ENCODE data around the gene STK16. TPM values are rescaled to one million over a fixed set of nuclear protein-coding genes. Genes with fewer than 3 reads are reported as not detected.

STK16 gene
- total and polyA plus RNA-seq, 2 of the 13 experiments (the other 11 are each of a cell fraction or from before 2014, with no cell fraction given): 28.0 to 50.9 TPM

GRCh38 chr2:219249203-219249980 is 4.1 kb downstream of the STK16 start (continued):
- TF ChIP-seq ATAD3A (CRISPR knock-in tag; IDR thresholded peaks at IDR 0.05) (no peak), YEATS4 (CRISPR knock-in tag; IDR thresholded peaks at IDR 0.05; ENCODE audit: borderline replicate concordance) (peak; percentile 76; the same call in 1 of the 2 replicates), ZNF337 (CRISPR knock-in tag; IDR thresholded peaks at IDR 0.05; ENCODE audit: borderline replicate concordance, low read depth) (0 out of 2 replicates have a peak, but pooled peaks have one; percentile 76), GRHL1 (CRISPR knock-in tag; conservative IDR thresholded peaks at IDR 0.05) (no peak), CENPBD1 (CRISPR knock-in tag; IDR thresholded peaks at IDR 0.05; ENCODE audit: borderline replicate concordance, low read depth) (no peak), ZNF251 (CRISPR knock-in tag; IDR thresholded peaks at IDR 0.05) (no peak), ARID4A (CRISPR knock-in tag; IDR thresholded peaks at IDR 0.05; ENCODE audit: borderline replicate concordance) (peak; percentile 81; the same call in 1 of the 2 replicates), RARA (CRISPR knock-in tag; IDR thresholded peaks at IDR 0.05) (no peak; the same call in none of the 2 replicates), STAT5B (CRISPR knock-in tag; IDR thresholded peaks at IDR 0.05) (no peak), ARHGAP35 (CRISPR knock-in tag; IDR thresholded peaks at IDR 0.05; ENCODE audit: borderline replicate concordance) (no peak), TBL1XR1 (IDR thresholded peaks at IDR 0.05; ENCODE audit: borderline replicate concordance, low read length, partially characterized antibody) (no peak), ZNF235 (CRISPR knock-in tag; IDR thresholded peaks at IDR 0.05; ENCODE audit: borderline replicate concordance) (no peak), ZFX (CRISPR knock-in tag; IDR thresholded peaks at IDR 0.05; ENCODE audit: low read depth) (peak; percentile 88), NKX3-1 (CRISPR knock-in tag; IDR thresholded peaks at IDR 0.05) (no peak; the same call in 1 of the 2 replicates), CEBPZ (IDR thresholded peaks at IDR 0.05; ENCODE audit: low read length) (no peak), PTBP1 (IDR thresholded peaks at IDR 0.05; ENCODE audit: low read depth, low read length, poor library complexity, severe bottlenecking) (no peak), ZBTB8A (CRISPR knock-in tag; IDR thresholded peaks at IDR 0.05; ENCODE audit: borderline replicate concordance, low read depth) (0 out of 2 replicates have a peak, but pooled peaks have one; percentile 5), POLR2AphosphoS2 (IDR thresholded peaks at IDR 0.05; ENCODE audit: low read depth, low read length) (no peak), ZKSCAN8 (CRISPR knock-in tag; IDR thresholded peaks at IDR 0.05; ENCODE audit: borderline replicate concordance) (peak; percentile 63)
